Natural killer cell (primary cell): Measurements from ENCODE around the gene ALCAM. TPM values are rescaled to one million over a fixed set of nuclear protein-coding genes. Genes with fewer than 3 reads are reported as not detected.

Experiments used
- ATAC-seq, 3 donors: fragments of 150-1000 bp in 2 of 3; fragments of 200-7000 bp in 1 of 3; cut with Tn5 transposase; 1 replicate in 1 of 3; 2 replicates in 2 of 3; pipeline ENCODE4 v1.10.0; 2021; ENCODE audit warnings: mild to moderate bottlenecking in 2 of 3, moderate library complexity in 2 of 3
- DNase-seq, 2 donors: peaks; one replicate each; pipeline versions ENCODE4 v3.0.0 to v3.0.0-alpha.2; 2013 to 2021; ENCODE audit warnings: mixed read lengths in 1 of 2
- H3K27ac ChIP-seq: one replicate; pipeline ENCODE4 v1.5.1; 2013; ENCODE audit warnings: mild to moderate bottlenecking, low read length
- H3K27me3 ChIP-seq: one replicate; pipeline ENCODE4 v1.6.1; 2013; ENCODE audit warnings: low read length; ENCODE audit not compliant: control insufficient read depth, insufficient read depth
- H3K36me3 ChIP-seq: one replicate; pipeline ENCODE4 v1.6.1; 2013; ENCODE audit warnings: low read length; ENCODE audit not compliant: control insufficient read depth, insufficient read depth
- H3K4me1 ChIP-seq: one replicate; pipeline ENCODE4 v1.6.1; 2013; ENCODE audit warnings: low read length; ENCODE audit not compliant: control insufficient read depth, insufficient read depth
- H3K4me3 ChIP-seq: one replicate; pipeline ENCODE4 v1.5.1; 2013; ENCODE audit warnings: low read length
- H3K9me3 ChIP-seq: one replicate; pipeline ENCODE4 v1.6.1; 2013; ENCODE audit warnings: low read length; ENCODE audit not compliant: control insufficient read depth, insufficient read depth
- H3K27ac Mint-ChIP-seq, 2 donors: one replicate each; pipeline ENCODE4 v1.8.0; 2022; ENCODE audit warnings: mild to moderate bottlenecking in 2 of 2, mixed read lengths in 2 of 2, moderate library complexity in 1 of 2
- H3K27me3 Mint-ChIP-seq, 2 donors: one replicate each; pipeline ENCODE4 v1.8.0; 2022; ENCODE audit warnings: low read depth in 2 of 2, mixed read lengths in 2 of 2
- H3K36me3 Mint-ChIP-seq: one replicate; pipeline ENCODE4 v1.8.0; 2022; ENCODE audit warnings: mixed read lengths
- H3K4me1 Mint-ChIP-seq, 2 donors: one replicate each; pipeline ENCODE4 v1.8.0; 2022; ENCODE audit warnings: mixed read lengths in 2 of 2
- H3K4me3 Mint-ChIP-seq: one replicate; pipeline ENCODE4 v1.8.0; 2022; ENCODE audit warnings: mild to moderate bottlenecking, moderate library complexity, mixed read lengths
- H3K9me3 Mint-ChIP-seq, 2 donors: one replicate each; pipeline ENCODE4 v1.8.0; 2022; ENCODE audit warnings: mixed read lengths in 2 of 2
- WGBS: methylation state at CpG from one replicate; pipeline ENCODE4 v1.1.7; 2013; ENCODE audit warnings: missing lambda C conversion rate; ENCODE audit not compliant: insufficient coverage; 5-methylcytosine and 5-hydroxymethylcytosine counted together
- intact Hi-C: fragments of 100-400 bp; cut with micrococcal nuclease; formaldehyde crosslinking; loops from one replicate; pipeline ENCODE4 v1.14.2; 2022
- total RNA-seq, 4 donors: library from RNA; stranded (reverse); fragments of 120-200 nt in 1 of 4; gene quantifications; one replicate each; pipeline versions ENCODE4 v1.2.3 to v1.2.4, GENCODE V29; 2013 to 2022
- TF ChIP-seq, protein P1 (sequence below): fragments of 200-600 bp; IDR thresholded peaks from one replicate; pipeline ENCODE4 v1.8.0; 2022; ENCODE audit warnings: antibody characterized with exemption

The ALCAM gene
- total RNA-seq, 3 donors from 2014 or later (not counting 1 experiment from before 2014, with no cell fraction given): 1.5 to 3.0 (median 1.5) TPM

DNA sequence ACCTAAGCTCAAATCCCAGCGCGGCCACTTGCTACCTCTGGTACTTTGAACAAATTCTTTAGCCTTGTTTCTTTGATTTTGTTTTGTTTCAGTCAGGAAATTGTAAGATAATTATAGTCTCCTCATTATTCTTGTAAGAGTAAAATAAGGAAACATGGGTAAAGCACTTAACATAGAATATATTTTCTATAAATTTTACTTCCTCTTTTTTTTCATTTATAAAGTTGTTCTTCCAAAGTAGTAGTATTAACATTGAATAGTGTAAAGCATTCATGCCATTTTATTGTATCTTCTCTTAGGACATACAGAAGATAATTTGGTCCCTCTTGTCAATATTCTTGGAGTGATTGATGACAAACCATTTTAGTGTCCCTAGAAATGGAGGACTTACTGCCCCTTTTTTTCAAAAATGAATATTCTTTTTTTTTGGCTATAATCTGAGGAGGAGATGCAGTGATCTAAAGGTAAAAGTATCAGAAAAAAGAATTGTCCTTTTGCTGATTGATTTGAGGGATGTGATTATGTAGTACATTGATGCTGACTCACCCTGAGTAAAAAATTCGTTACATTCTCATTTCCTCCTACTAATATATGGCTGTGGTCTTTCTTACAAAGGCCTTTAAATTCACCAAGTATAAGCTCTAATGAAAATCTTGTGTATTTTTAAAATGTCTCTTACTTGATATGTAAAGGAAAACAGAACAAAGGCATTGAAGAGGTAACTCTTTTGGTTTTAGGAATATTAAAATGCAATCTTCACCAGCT lies 51.0 kb downstream of the ALCAM start:
- Histone ChIP-seq H3K4me1 (no peaks in the 10 kb centered on the region), H3K4me3 (no peak overlapping the region), H3K9me3 (no peaks in the 10 kb centered on the region), H3K27ac (no peak overlapping the region), H3K27me3 (no peaks in the 10 kb centered on the region), H3K36me3 (no peaks in the 10 kb centered on the region)
- intact Hi-C loops: no loop called here
- no peaks in the 10 kb centered on the region for H3K4me1 Mint-ChIP-seq
- H3K4me3 Mint-ChIP-seq: no peak overlapping the region
- WGBS: no CpG with 5 or more reads among the region's 3 CpGs
- TF ChIP-seq, protein P1, sequence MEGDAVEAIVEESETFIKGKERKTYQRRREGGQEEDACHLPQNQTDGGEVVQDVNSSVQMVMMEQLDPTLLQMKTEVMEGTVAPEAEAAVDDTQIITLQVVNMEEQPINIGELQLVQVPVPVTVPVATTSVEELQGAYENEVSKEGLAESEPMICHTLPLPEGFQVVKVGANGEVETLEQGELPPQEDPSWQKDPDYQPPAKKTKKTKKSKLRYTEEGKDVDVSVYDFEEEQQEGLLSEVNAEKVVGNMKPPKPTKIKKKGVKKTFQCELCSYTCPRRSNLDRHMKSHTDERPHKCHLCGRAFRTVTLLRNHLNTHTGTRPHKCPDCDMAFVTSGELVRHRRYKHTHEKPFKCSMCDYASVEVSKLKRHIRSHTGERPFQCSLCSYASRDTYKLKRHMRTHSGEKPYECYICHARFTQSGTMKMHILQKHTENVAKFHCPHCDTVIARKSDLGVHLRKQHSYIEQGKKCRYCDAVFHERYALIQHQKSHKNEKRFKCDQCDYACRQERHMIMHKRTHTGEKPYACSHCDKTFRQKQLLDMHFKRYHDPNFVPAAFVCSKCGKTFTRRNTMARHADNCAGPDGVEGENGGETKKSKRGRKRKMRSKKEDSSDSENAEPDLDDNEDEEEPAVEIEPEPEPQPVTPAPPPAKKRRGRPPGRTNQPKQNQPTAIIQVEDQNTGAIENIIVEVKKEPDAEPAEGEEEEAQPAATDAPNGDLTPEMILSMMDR: no peak
- DNase-seq: no peak
- no peak overlapping the region for H3K27ac Mint-ChIP-seq
- no peak for ATAC-seq
- no peaks in the 10 kb centered on the region for H3K27me3 Mint-ChIP-seq
- no peaks in the 10 kb centered on the region for H3K36me3 Mint-ChIP-seq
- H3K9me3 Mint-ChIP-seq: peaks cover 2 to 3% of the 10 kb centered on the region in 2 donors

DNA sequence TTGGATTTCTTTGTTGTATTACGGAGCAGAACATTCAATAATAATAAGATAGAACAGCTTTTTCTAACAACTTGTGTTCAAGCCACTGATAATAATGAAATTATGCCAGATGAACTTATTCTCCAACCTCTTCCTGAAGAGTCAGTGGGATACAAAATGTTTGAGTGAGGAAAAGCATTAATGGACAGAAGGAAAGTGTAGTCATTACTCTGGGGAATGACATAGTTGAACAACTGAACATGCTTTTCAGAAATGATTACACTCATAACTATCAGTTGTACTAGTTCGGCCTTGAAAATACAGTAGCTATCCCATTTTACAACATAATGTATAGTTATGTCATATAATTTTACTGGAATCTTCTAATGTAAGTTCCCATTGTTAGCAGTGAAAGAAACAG lies 55.9 kb downstream of the ALCAM start:
- no peaks in the 10 kb centered on the region for H3K27me3 ChIP-seq
- Mint-ChIP-seq H3K4me3 (no peak overlapping the region), H3K27ac (no peak overlapping the region), H3K27me3 (no peaks in the 10 kb centered on the region), H3K36me3 (no peaks in the 10 kb centered on the region), H3K4me1 (no peaks in the 10 kb centered on the region), H3K9me3 (peaks cover 2 to 3% of the 10 kb centered on the region in 2 donors)
- no peaks in the 10 kb centered on the region for H3K9me3 ChIP-seq
- ATAC-seq (no peak), DNase-seq (no peak)
- no peaks in the 10 kb centered on the region for H3K4me1 ChIP-seq
- H3K27ac ChIP-seq: no peak overlapping the region
- H3K4me3 ChIP-seq: no peak overlapping the region
- no CpG with 5 or more reads among the region's 2 CpGs for WGBS
- intact Hi-C loops: no loop called here
- TF ChIP-seq, protein P1: no peak
- H3K36me3 ChIP-seq: no peaks in the 10 kb centered on the region

DNA sequence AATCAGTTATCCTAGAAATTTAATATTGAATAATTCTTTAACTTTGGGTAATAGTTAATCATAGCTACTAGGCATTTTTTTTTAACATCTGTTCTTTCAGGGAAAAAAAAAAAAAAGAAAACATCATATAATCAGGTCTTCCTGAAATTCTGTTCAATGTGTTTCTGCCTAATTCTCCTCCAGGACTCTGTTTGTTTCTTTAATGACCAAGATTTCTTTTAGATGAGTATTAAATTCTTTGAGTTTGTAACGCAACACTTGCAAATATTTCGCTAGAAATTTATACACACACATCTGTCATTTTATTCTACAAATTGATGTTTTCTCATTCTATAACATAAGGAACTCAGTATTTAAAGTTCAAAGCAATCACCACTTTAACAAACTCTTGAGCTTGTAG lies 56.7 kb downstream of the ALCAM start:
- Mint-ChIP-seq H3K4me1 (no peaks in the 10 kb centered on the region), H3K27me3 (no peaks in the 10 kb centered on the region), H3K27ac (no peak overlapping the region), H3K36me3 (no peaks in the 10 kb centered on the region), H3K4me3 (no peak overlapping the region), H3K9me3 (peaks cover 2 to 3% of the 10 kb centered on the region in 2 donors)
- no peak overlapping the region for H3K27ac ChIP-seq
- no peak overlapping the region for H3K4me3 ChIP-seq
- intact Hi-C loops: no loop called here
- DNase-seq (no peak), ATAC-seq (no peak)
- no peaks in the 10 kb centered on the region for H3K36me3 ChIP-seq
- H3K4me1 ChIP-seq: no peaks in the 10 kb centered on the region
- TF ChIP-seq, protein P1: no peak
- H3K27me3 ChIP-seq: no peaks in the 10 kb centered on the region
- H3K9me3 ChIP-seq: no peaks in the 10 kb centered on the region
- 86% methylated on average over 2 of the region's 2 CpGs for WGBS
